GM23338 (cell line): ENCODE results near the gene FRMD3. TPM values are rescaled to one million over a fixed set of nuclear protein-coding genes. Genes with fewer than 3 reads are reported as not detected.

Experiments
- ATAC-seq: fragments of 200-7000 bp; cut with Tn5 transposase; 3 replicates; pipeline ENCODE4 v1.9.1; 2020
- DNase-seq: peaks from one replicate; pipeline ENCODE4 v3.0.0-alpha.2; 2015; ENCODE audit warnings: low spot score
- H2AFZ ChIP-seq: fragments of 200-600 bp; sonication (generic); 2 replicates; pipeline ENCODE4 v1.8.0; 2016; ENCODE audit warnings: antibody characterized with exemption, mild to moderate bottlenecking, moderate library complexity
- H3F3A ChIP-seq: fragments of 200-600 bp; sonication (generic); replicated peaks from 2 replicates; pipeline ENCODE4 v1.8.0; 2017; ENCODE audit warnings: antibody characterized with exemption, mixed run types, low read depth
- H3K27ac ChIP-seq: fragments of 200-600 bp; sonication (generic); 2 replicates; pipeline ENCODE4 v1.6.1; 2016; ENCODE audit warnings: low read depth
- H3K27me3 ChIP-seq: fragments of 200-600 bp; sonication (generic); 2 replicates; pipeline ENCODE4 v1.8.0; 2016; ENCODE audit warnings: mild to moderate bottlenecking, mixed run types, moderate library complexity; ENCODE audit not compliant: insufficient read depth
- H3K36me3 ChIP-seq: fragments of 200-600 bp; sonication (generic); 2 replicates; pipeline ENCODE4 v1.8.0; 2016; ENCODE audit warnings: mild to moderate bottlenecking; ENCODE audit not compliant: insufficient read depth
- H3K4me1 ChIP-seq: fragments of 200-600 bp; sonication (generic); 2 replicates; pipeline ENCODE4 v1.8.0; 2016; ENCODE audit warnings: mild to moderate bottlenecking, moderate library complexity; ENCODE audit not compliant: insufficient read depth
- H3K4me2 ChIP-seq: fragments of 200-600 bp; sonication (generic); 2 replicates; pipeline ENCODE4 v1.7.1; 2017; ENCODE audit warnings: mixed run types
- H3K4me3 ChIP-seq: fragments of 200-600 bp; sonication (generic); 2 replicates; pipeline ENCODE4 v1.6.1; 2016; ENCODE audit warnings: mixed run types
- H3K79me2 ChIP-seq: fragments of 200-600 bp; sonication (generic); replicated peaks from 2 replicates; pipeline ENCODE4 v1.8.0; 2017; ENCODE audit warnings: mild to moderate bottlenecking; ENCODE audit not compliant: insufficient read depth
- H3K9me2 ChIP-seq: fragments of 200-600 bp; sonication (generic); 2 replicates; pipeline ENCODE4 v1.8.0; 2017; ENCODE audit not compliant: insufficient read depth
- H4K20me1 ChIP-seq: fragments of 200-600 bp; sonication (generic); replicated peaks from 2 replicates; pipeline ENCODE4 v1.8.0; 2017; ENCODE audit warnings: mild to moderate bottlenecking; ENCODE audit not compliant: insufficient read depth
- H3K27ac Mint-ChIP-seq: 2 replicates; pipeline ENCODE4 v1.8.0; 2020; ENCODE audit warnings: inconsistent platforms, mild to moderate bottlenecking, moderate library complexity, mixed read lengths
- H3K27me3 Mint-ChIP-seq: 3 replicates; pipeline ENCODE4 v1.8.0; 2022; ENCODE audit warnings: low read depth, mild to moderate bottlenecking, moderate library complexity, mixed read lengths, inconsistent platforms; ENCODE audit not compliant: insufficient read depth, poor library complexity
- H3K36me3 Mint-ChIP-seq: 3 replicates; pipeline ENCODE4 v1.8.0; 2021; ENCODE audit warnings: low read depth, mild to moderate bottlenecking, inconsistent platforms, moderate library complexity, mixed read lengths
- H3K4me1 Mint-ChIP-seq: 3 replicates; pipeline ENCODE4 v1.8.0; 2020; ENCODE audit warnings: mild to moderate bottlenecking, inconsistent platforms, mixed read lengths
- H3K4me3 Mint-ChIP-seq: 3 replicates; pipeline ENCODE4 v1.8.0; 2021; ENCODE audit warnings: moderate library complexity, mild to moderate bottlenecking, inconsistent platforms, mixed read lengths
- H3K9me3 Mint-ChIP-seq: 3 replicates; pipeline ENCODE4 v1.8.0; 2020; ENCODE audit warnings: moderate library complexity, mild to moderate bottlenecking, inconsistent platforms, mixed read lengths
- CREB1 ChIP-seq: fragments of 250-450 bp; sonication (Bioruptor Pico); IDR thresholded peaks from 2 replicates; pipeline ENCODE4 v1.5.0; 2020; ENCODE audit warnings: low read depth, mild to moderate bottlenecking, moderate library complexity
- ETS1 ChIP-seq: IDR thresholded peaks from 2 replicates; pipeline ENCODE4 v1.6.1; 2016; ENCODE audit warnings: antibody characterized with exemption
- JUNB ChIP-seq: IDR thresholded peaks from one replicate; pipeline ENCODE4 v1.6.1; 2016; ENCODE audit warnings: antibody characterized with exemption; ENCODE audit not compliant: unreplicated experiment
- STAT1 ChIP-seq: IDR thresholded peaks from one replicate; pipeline ENCODE4 v1.6.1; 2016; ENCODE audit warnings: antibody characterized with exemption; ENCODE audit not compliant: unreplicated experiment
- ZNF114 ChIP-seq: fragments of 250-450 bp; sonication (Bioruptor Pico); IDR thresholded peaks from 2 replicates; pipeline ENCODE4 v1.5.0; 2020; ENCODE audit warnings: mild to moderate bottlenecking, moderate library complexity
- ZNF462 ChIP-seq: fragments of 250-450 bp; sonication (Bioruptor Pico); IDR thresholded peaks from 2 replicates; pipeline ENCODE4 v1.5.0; 2020; ENCODE audit warnings: mild to moderate bottlenecking, moderate library complexity
- polyA plus RNA-seq: library from polyadenylated mRNA; unstranded; fragments of >200 nt; fragmentation: Nextera tagmentation; extraction: Ambion mirVana; gene quantifications from 2 replicates; pipeline ENCODE4 v1.2.1, GENCODE V29; 2016
- total RNA-seq: library from RNA; depleted of rRNA; stranded (reverse); fragments of >200 nt; shearing (Covaris generic); gene quantifications from 2 replicates; pipeline ENCODE4 v1.2.3, GENCODE V29; 2014
- TF ChIP-seq, protein P1 (sequence below): IDR thresholded peaks from one replicate; pipeline ENCODE4 v1.6.1; 2018; ENCODE audit warnings: antibody characterized with exemption; ENCODE audit not compliant: unreplicated experiment

Gene FRMD3
- total and polyA plus RNA-seq, 2 experiments from 2014 or later, result 0.47 to 1.2 TPM

DNA sequence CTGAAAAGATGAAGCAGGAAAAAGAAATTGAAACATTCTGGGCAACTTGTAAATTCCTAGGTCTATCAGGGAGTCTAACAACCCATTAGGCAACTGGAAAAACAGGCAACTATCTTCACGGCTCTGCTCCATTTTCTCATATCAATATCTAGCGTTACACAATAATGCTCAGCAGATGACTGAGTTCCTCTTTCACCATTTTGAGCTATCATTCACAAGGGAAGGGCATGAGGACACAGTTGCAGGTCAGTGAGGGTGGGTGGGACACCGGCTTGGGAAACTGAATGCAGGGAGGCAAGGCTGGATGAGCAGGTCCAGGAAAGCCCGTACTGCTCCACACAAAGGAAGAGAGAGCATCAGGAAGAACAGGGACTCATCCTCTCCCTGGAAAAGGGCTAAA is 67.0 kb downstream of the FRMD3 start:
- Mint-ChIP-seq H3K4me3 (no peak overlapping the region), H3K4me1 (peaks cover 38% of the 10 kb centered on the region), H3K36me3 (no peaks in the 10 kb centered on the region), H3K9me3 (no peaks in the 10 kb centered on the region; the same call in 2 of the 3 replicates), H3K27ac (no peak overlapping the region), H3K27me3 (peaks cover 6% of the 10 kb centered on the region)
- H3K4me3 ChIP-seq, result no peak overlapping the region
- TF ChIP-seq ETS1 (no peak), ZNF114 (CRISPR knock-in tag) (no peak), JUNB (no peak), STAT1 (no peak), ZNF462 (CRISPR knock-in tag) (no peak), CREB1 (no peak)
- TF ChIP-seq, protein P1, sequence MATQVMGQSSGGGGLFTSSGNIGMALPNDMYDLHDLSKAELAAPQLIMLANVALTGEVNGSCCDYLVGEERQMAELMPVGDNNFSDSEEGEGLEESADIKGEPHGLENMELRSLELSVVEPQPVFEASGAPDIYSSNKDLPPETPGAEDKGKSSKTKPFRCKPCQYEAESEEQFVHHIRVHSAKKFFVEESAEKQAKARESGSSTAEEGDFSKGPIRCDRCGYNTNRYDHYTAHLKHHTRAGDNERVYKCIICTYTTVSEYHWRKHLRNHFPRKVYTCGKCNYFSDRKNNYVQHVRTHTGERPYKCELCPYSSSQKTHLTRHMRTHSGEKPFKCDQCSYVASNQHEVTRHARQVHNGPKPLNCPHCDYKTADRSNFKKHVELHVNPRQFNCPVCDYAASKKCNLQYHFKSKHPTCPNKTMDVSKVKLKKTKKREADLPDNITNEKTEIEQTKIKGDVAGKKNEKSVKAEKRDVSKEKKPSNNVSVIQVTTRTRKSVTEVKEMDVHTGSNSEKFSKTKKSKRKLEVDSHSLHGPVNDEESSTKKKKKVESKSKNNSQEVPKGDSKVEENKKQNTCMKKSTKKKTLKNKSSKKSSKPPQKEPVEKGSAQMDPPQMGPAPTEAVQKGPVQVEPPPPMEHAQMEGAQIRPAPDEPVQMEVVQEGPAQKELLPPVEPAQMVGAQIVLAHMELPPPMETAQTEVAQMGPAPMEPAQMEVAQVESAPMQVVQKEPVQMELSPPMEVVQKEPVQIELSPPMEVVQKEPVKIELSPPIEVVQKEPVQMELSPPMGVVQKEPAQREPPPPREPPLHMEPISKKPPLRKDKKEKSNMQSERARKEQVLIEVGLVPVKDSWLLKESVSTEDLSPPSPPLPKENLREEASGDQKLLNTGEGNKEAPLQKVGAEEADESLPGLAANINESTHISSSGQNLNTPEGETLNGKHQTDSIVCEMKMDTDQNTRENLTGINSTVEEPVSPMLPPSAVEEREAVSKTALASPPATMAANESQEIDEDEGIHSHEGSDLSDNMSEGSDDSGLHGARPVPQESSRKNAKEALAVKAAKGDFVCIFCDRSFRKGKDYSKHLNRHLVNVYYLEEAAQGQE, result no peak
- H3K4me2 ChIP-seq, result no peak overlapping the region
- no peaks in the 10 kb centered on the region; the same call in 1 of the 2 replicates for H3K9me2 ChIP-seq
- H4K20me1 ChIP-seq, result no peaks in the 10 kb centered on the region
- DNase-seq (no peak), ATAC-seq (no peak)
- H3K4me1 ChIP-seq, result peaks cover 32% of the 10 kb centered on the region
- no peaks in the 10 kb centered on the region for H3K79me2 ChIP-seq
- H3K36me3 ChIP-seq, result no peaks in the 10 kb centered on the region
- H2AFZ ChIP-seq, result no peak overlapping the region
- H3K27me3 ChIP-seq, result no peaks in the 10 kb centered on the region
- no peaks in the 10 kb centered on the region for H3F3A ChIP-seq
- no peak overlapping the region for H3K27ac ChIP-seq
